IMR-90 (cell line): ENCODE data around the gene DNTTIP2. TPM values are rescaled to one million over a fixed set of nuclear protein-coding genes. Genes with fewer than 3 reads are reported as not detected.
A peak's percentile ranks its signal among the peaks of the same experiment; 100 is the strongest.

ENCODE experiments used
- ATAC-seq: fragments of 200-7000 bp; cut with Tn5 transposase; 2 replicates; pipeline ENCODE4 v1.9.1; 2020; ENCODE audit warnings: low read depth, mild to moderate bottlenecking, moderate library complexity
- BruUV-seq: library from RNA; stranded (reverse); fragments of 400-500 nt; replicated peaks from 2 replicates; lab custom pipeline; 2021; lab: Mats Ljungman, UMichigan
- CTCF ChIA-PET: fragments of 300-600 bp; formaldehyde crosslinking; extraction: SDS; loops from one replicate; lab custom pipeline; 2021; ENCODE audit warnings: antibody characterized with exemption; lab: Yijun Ruan, JAX
- POLR2A ChIA-PET: fragments of 300-600 bp; sonication (Branson Sonifier 250); formaldehyde crosslinking; loops from one replicate; lab custom pipeline; 2022; ENCODE audit warnings: antibody characterized with exemption; ENCODE audit not compliant: unreplicated experiment; lab: Charles Lee
- DNase-seq: peaks from one replicate; pipeline ENCODE4 v3.0.0; 2013
- H2AFZ ChIP-seq: replicated peaks from 2 replicates; pipeline ENCODE3; 2013; ENCODE audit warnings: low read length, mild to moderate bottlenecking; ENCODE audit not compliant: poor library complexity
- H2AK5ac ChIP-seq: 2 replicates; pipeline ENCODE4 v1.6.1; 2013; ENCODE audit warnings: low read depth, low read length, inconsistent platforms
- H2AK9ac ChIP-seq: replicated peaks from 2 replicates; pipeline ENCODE3; 2013; ENCODE audit warnings: mild to moderate bottlenecking, low read depth, low read length, moderate library complexity; ENCODE audit not compliant: poor library complexity
- H2BK120ac ChIP-seq: 2 replicates; pipeline ENCODE4 v1.6.1; 2013; ENCODE audit warnings: low read depth, low read length, inconsistent platforms
- H2BK15ac ChIP-seq: 3 replicates; pipeline ENCODE4 v1.6.1; 2013; ENCODE audit warnings: low read depth, low read length, inconsistent platforms
- H2BK20ac ChIP-seq: 2 replicates; pipeline ENCODE4 v1.6.1; 2013; ENCODE audit warnings: low read depth, mild to moderate bottlenecking, inconsistent platforms, low read length, moderate library complexity
- H2BK5ac ChIP-seq: 2 replicates; pipeline ENCODE4 v1.6.1; 2013; ENCODE audit warnings: mild to moderate bottlenecking, low read depth, low read length, inconsistent platforms; ENCODE audit not compliant: poor library complexity, severe bottlenecking
- H3K14ac ChIP-seq: replicated peaks from 2 replicates; pipeline ENCODE4 v1.6.1; 2013; ENCODE audit warnings: low read depth, low read length, inconsistent platforms
- H3K18ac ChIP-seq: 2 replicates; pipeline ENCODE4 v1.6.1; 2013; ENCODE audit warnings: low read depth, low read length, control low read depth
- H3K23ac ChIP-seq: 2 replicates; pipeline ENCODE4 v1.6.1; 2013; ENCODE audit warnings: low read depth, low read length, inconsistent platforms
- H3K27ac ChIP-seq: 2 replicates; pipeline ENCODE4 v1.5.1; 2013; ENCODE audit warnings: mild to moderate bottlenecking, control low read depth, low read length; ENCODE audit not compliant: insufficient read depth
- H3K27me3 ChIP-seq: 2 replicates; pipeline ENCODE4 v1.6.1; 2013; ENCODE audit warnings: low read length; ENCODE audit not compliant: control insufficient read depth, insufficient read depth
- H3K36me3 ChIP-seq: 2 replicates; pipeline ENCODE4 v1.6.1; 2013; ENCODE audit warnings: low read length, mixed read lengths; ENCODE audit not compliant: control insufficient read depth, insufficient read depth
- H3K4ac ChIP-seq: 2 replicates; pipeline ENCODE4 v1.6.1; 2013; ENCODE audit warnings: low read depth, low read length, inconsistent platforms
- H3K4me1 ChIP-seq: 2 replicates; pipeline ENCODE4 v1.6.1; 2013; ENCODE audit warnings: low read length, mixed read lengths; ENCODE audit not compliant: control insufficient read depth, insufficient read depth
- H3K4me2 ChIP-seq: 2 replicates; pipeline ENCODE4 v1.6.1; 2013; ENCODE audit warnings: low read depth, mild to moderate bottlenecking, control low read depth, low read length, moderate library complexity
- H3K4me3 ChIP-seq: 2 replicates; pipeline ENCODE4 v1.5.1; 2013; ENCODE audit warnings: low read depth, mild to moderate bottlenecking, control low read depth, low read length, moderate library complexity; ENCODE audit not compliant: insufficient read depth
- H3K56ac ChIP-seq: 2 replicates; pipeline ENCODE4 v1.6.1; 2013; ENCODE audit warnings: low read length, inconsistent platforms; ENCODE audit not compliant: insufficient read depth; ENCODE audit errors: extremely low read depth
- H3K79me1 ChIP-seq, 2 experiments: 2 replicates each; pipeline ENCODE4 v1.6.1; 2013; ENCODE audit warnings: low read length in 2 of 2, inconsistent platforms in 1 of 2, low read depth in 1 of 2
- H3K9ac ChIP-seq: 2 replicates; pipeline ENCODE4 v1.6.1; 2013; ENCODE audit warnings: low read depth, low read length, control low read depth
- H3K9me1 ChIP-seq: 2 replicates; pipeline ENCODE4 v1.6.1; 2013; ENCODE audit warnings: low read length, inconsistent platforms; ENCODE audit not compliant: insufficient read depth
- H3K9me3 ChIP-seq: 2 replicates; pipeline ENCODE4 v1.6.1; 2013; ENCODE audit warnings: low read length; ENCODE audit not compliant: control insufficient read depth, insufficient read depth
- H4K20me1 ChIP-seq: 2 replicates; pipeline ENCODE4 v1.6.1; 2013; ENCODE audit warnings: low read length, inconsistent platforms; ENCODE audit not compliant: insufficient read depth
- H4K5ac ChIP-seq: 2 replicates; pipeline ENCODE4 v1.6.1; 2013; ENCODE audit warnings: mild to moderate bottlenecking, low read depth, low read length, control low read depth
- H4K8ac ChIP-seq, 2 experiments: 2 replicates each; pipeline ENCODE4 v1.6.1; 2013; ENCODE audit warnings: low read depth in 2 of 2, low read length in 2 of 2, control low read depth in 1 of 2, inconsistent platforms in 1 of 2
- H4K91ac ChIP-seq: 2 replicates; pipeline ENCODE4 v1.6.1; 2013; ENCODE audit warnings: low read depth, low read length, inconsistent platforms; ENCODE audit not compliant: insufficient read depth
- CEBPB ChIP-seq: IDR thresholded peaks from 2 replicates; pipeline ENCODE4 v1.6.1; 2012; ENCODE audit warnings: low read depth, low read length, improper control_type of control experiment
- FOS ChIP-seq: fragments of 150-350 bp; IDR thresholded peaks from 2 replicates; pipeline ENCODE4 v1.6.1; 2016; ENCODE audit warnings: low read depth, low read length
- MAFK ChIP-seq: IDR thresholded peaks from 2 replicates; pipeline ENCODE4 v1.6.1; 2012; ENCODE audit warnings: low read depth, low read length, improper control_type of control experiment
- MAZ ChIP-seq: IDR thresholded peaks from 2 replicates; pipeline ENCODE4 v1.6.1; 2012; ENCODE audit warnings: low read depth, mild to moderate bottlenecking, low read length, improper control_type of control experiment, moderate library complexity, borderline replicate concordance
- MXI1 ChIP-seq: IDR thresholded peaks from 2 replicates; pipeline ENCODE4 v1.6.1; 2012; ENCODE audit warnings: low read depth, mild to moderate bottlenecking, low read length, moderate library complexity, borderline replicate concordance
- RAD21 ChIP-seq: IDR thresholded peaks from 2 replicates; pipeline ENCODE4 v1.6.1; 2012; ENCODE audit warnings: low read length, improper control_type of control experiment
- RCOR1 ChIP-seq: IDR thresholded peaks from 2 replicates; pipeline ENCODE4 v1.6.1; 2012; ENCODE audit warnings: mild to moderate bottlenecking, low read length, improper control_type of control experiment; ENCODE audit not compliant: insufficient replicate concordance
- SMC3 ChIP-seq: fragments of 150-350 bp; IDR thresholded peaks from 2 replicates; pipeline ENCODE4 v1.6.1; 2016; ENCODE audit warnings: low read depth, mild to moderate bottlenecking, antibody characterized with exemption, low read length, moderate library complexity
- WGBS, 2 experiments: methylation state at CpG; one replicate each; pipeline versions ENCODE4 v1.1.5 to v1.1.7; 2013; ENCODE audit warnings: missing lambda C conversion rate in 2 of 2; ENCODE audit not compliant: insufficient read length in 1 of 2; ENCODE audit errors: extremely low coverage in 2 of 2; 5-methylcytosine and 5-hydroxymethylcytosine counted together
- dilution Hi-C: fragments of 300-500 bp; cut with HindIII; formaldehyde crosslinking; loops from one replicate; pipeline ENCODE4 v1.14.3; 2018; ENCODE audit warnings: low sequenced_read_pairs; ENCODE audit not compliant: unreplicated experiment
- in situ Hi-C: fragments of 300-500 bp; cut with MboI; formaldehyde crosslinking; loops from 3 replicates; pipeline ENCODE4 v1.14.3; 2019; ENCODE audit warnings: low sequenced_read_pairs, inconsistent platforms, mixed read lengths
- intact Hi-C: fragments of 100-400 bp; cut with micrococcal nuclease; formaldehyde crosslinking; loops from 2 replicates; pipeline ENCODE4 v1.10.0; 2022
- polyA plus RNA-seq, 3 experiments: library from polyadenylated mRNA; depleted of rRNA; stranded (reverse); fragments of >200 nt; gene quantifications; 2 replicates each; pipeline ENCODE4 v1.2.3, GENCODE V29; 2012; ENCODE audit warnings: low replicate concordance in 1 of 3
- total RNA-seq: library from RNA; depleted of rRNA; stranded (reverse); fragments of >200 nt; gene quantifications from 2 replicates; pipeline ENCODE4 v1.2.3, GENCODE V29; 2012
- TF ChIP-seq, protein P1 (sequence below): conservative IDR thresholded peaks from 2 replicates; pipeline ENCODE4 v1.5.1; 2012; ENCODE audit warnings: mild to moderate bottlenecking, low read depth, low read length, improper control_type of control experiment
- TF ChIP-seq, protein P2 (sequence below): fragments of 150-350 bp; IDR thresholded peaks from 2 replicates; pipeline ENCODE4 v1.6.1; 2016; ENCODE audit warnings: low read depth, mild to moderate bottlenecking, low read length, moderate library complexity, borderline replicate concordance
- TF ChIP-seq, protein P3 (sequence below): fragments of 150-350 bp; IDR thresholded peaks from 2 replicates; pipeline ENCODE4 v1.6.1; 2017; ENCODE audit warnings: mild to moderate bottlenecking, antibody characterized with exemption, low read length, low read depth

DNTTIP2 gene
- total and polyA plus RNA-seq, 2 of the 4 experiments (the other 2 are of a cell fraction), result 14.2 to 24.4 TPM

DNA sequence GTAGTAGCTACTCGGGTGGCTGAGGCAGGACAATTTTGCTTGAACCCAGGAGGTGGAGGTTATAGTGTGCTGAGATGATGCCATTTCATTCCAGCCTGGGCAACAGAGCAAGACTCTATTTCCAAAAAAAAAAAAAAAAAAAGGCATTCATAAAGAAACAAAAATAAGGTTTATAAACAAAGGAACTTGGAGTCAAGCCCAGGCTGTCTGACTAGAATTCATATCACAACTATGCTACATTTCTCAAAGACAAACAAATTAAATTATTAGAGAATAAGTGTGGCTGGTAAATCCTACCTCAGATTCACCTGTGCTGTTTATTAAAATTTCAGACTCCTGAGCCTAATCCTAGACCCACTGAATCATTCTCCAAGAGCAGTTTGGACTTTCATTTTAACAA is 26.0 kb upstream of the DNTTIP2 start:
- ATAC-seq, result no peak
- H4K91ac ChIP-seq, result no peak overlapping the region
- no peak overlapping the region for H3K14ac ChIP-seq
- no peak overlapping the region for H3K4me2 ChIP-seq
- no peak overlapping the region for H2AK9ac ChIP-seq
- ChIA-PET CTCF (interaction anchor here (0.5 to 0.7 kb wide), 2 partner anchors 32 to 350 kb away, joined by 4 to 6 read pairs; no protein-coding TSS in a partner anchor), POLR2A (no interaction called here)
- intact Hi-C loops (loop anchor here (10.0 kb wide), 2 partner anchors 330 to 900 kb away; partner anchors contain the start of gene ARHGAP29), in situ Hi-C loops (no loop called here), dilution Hi-C loops (no loop called here)
- WGBS, 2 experiments, result no CpG with 5 or more reads among the region's 1 CpG
- H3K4me3 ChIP-seq, result no peak overlapping the region
- no peaks in the 10 kb centered on the region for H3K27me3 ChIP-seq
- H3K79me1 ChIP-seq, result peaks cover 16 to 65% of the 10 kb centered on the region in 2 experiments; a peak in 3 of 4 replicates
- no peak overlapping the region for H3K56ac ChIP-seq
- no peak overlapping the region for H3K9ac ChIP-seq
- no peaks in the 10 kb centered on the region for H3K9me3 ChIP-seq
- H3K4ac ChIP-seq, result no peak overlapping the region
- no peak overlapping the region for H2BK5ac ChIP-seq
- peaks cover 47% of the 10 kb centered on the region; the same call in 1 of the 2 replicates for H4K20me1 ChIP-seq
- H2AFZ ChIP-seq, result no peak overlapping the region
- BruUV-seq, result no TSS peak
- no peak overlapping the region for H2BK15ac ChIP-seq
- no peak overlapping the region for H4K5ac ChIP-seq
- peaks cover 4% of the 10 kb centered on the region for H3K36me3 ChIP-seq
- H3K4me1 ChIP-seq, result peaks cover 4% of the 10 kb centered on the region
- H2BK120ac ChIP-seq, result no peak overlapping the region
- TF ChIP-seq RAD21, result no peak
- no peak for TF ChIP-seq RCOR1
- TF ChIP-seq, protein P1, sequence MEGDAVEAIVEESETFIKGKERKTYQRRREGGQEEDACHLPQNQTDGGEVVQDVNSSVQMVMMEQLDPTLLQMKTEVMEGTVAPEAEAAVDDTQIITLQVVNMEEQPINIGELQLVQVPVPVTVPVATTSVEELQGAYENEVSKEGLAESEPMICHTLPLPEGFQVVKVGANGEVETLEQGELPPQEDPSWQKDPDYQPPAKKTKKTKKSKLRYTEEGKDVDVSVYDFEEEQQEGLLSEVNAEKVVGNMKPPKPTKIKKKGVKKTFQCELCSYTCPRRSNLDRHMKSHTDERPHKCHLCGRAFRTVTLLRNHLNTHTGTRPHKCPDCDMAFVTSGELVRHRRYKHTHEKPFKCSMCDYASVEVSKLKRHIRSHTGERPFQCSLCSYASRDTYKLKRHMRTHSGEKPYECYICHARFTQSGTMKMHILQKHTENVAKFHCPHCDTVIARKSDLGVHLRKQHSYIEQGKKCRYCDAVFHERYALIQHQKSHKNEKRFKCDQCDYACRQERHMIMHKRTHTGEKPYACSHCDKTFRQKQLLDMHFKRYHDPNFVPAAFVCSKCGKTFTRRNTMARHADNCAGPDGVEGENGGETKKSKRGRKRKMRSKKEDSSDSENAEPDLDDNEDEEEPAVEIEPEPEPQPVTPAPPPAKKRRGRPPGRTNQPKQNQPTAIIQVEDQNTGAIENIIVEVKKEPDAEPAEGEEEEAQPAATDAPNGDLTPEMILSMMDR, result no peak
- TF ChIP-seq, protein P2, sequence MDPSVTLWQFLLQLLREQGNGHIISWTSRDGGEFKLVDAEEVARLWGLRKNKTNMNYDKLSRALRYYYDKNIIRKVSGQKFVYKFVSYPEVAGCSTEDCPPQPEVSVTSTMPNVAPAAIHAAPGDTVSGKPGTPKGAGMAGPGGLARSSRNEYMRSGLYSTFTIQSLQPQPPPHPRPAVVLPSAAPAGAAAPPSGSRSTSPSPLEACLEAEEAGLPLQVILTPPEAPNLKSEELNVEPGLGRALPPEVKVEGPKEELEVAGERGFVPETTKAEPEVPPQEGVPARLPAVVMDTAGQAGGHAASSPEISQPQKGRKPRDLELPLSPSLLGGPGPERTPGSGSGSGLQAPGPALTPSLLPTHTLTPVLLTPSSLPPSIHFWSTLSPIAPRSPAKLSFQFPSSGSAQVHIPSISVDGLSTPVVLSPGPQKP, result no peak
- no peak for TF ChIP-seq FOS
- no peak for TF ChIP-seq SMC3
- no peak for TF ChIP-seq MXI1
- TF ChIP-seq MAFK, result no peak
- no peak for TF ChIP-seq CEBPB
- TF ChIP-seq MAZ, result no peak
- TF ChIP-seq, protein P3, sequence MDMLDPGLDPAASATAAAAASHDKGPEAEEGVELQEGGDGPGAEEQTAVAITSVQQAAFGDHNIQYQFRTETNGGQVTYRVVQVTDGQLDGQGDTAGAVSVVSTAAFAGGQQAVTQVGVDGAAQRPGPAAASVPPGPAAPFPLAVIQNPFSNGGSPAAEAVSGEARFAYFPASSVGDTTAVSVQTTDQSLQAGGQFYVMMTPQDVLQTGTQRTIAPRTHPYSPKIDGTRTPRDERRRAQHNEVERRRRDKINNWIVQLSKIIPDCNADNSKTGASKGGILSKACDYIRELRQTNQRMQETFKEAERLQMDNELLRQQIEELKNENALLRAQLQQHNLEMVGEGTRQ, result no peak
- peak; percentile 39 for DNase-seq
- no peak overlapping the region for H4K8ac ChIP-seq
- no peak overlapping the region for H3K18ac ChIP-seq
- H3K9me1 ChIP-seq, result peaks cover 3% of the 10 kb centered on the region; the same call in 1 of the 2 replicates
- H3K27ac ChIP-seq, result no peak overlapping the region
- H3K23ac ChIP-seq, result no peak overlapping the region
- no peak overlapping the region for H2AK5ac ChIP-seq
- H2BK20ac ChIP-seq, result no peak overlapping the region
